Ecto neural progenitor cell (in vitro differentiated cells): ENCODE data around the gene CHST1.

ENCODE experiments used
- DNase-seq: peaks from one replicate; pipeline ENCODE4 v3.0.0-alpha.2; 2018; ENCODE audit warnings: low spot score

CHST1 gene

DNA sequence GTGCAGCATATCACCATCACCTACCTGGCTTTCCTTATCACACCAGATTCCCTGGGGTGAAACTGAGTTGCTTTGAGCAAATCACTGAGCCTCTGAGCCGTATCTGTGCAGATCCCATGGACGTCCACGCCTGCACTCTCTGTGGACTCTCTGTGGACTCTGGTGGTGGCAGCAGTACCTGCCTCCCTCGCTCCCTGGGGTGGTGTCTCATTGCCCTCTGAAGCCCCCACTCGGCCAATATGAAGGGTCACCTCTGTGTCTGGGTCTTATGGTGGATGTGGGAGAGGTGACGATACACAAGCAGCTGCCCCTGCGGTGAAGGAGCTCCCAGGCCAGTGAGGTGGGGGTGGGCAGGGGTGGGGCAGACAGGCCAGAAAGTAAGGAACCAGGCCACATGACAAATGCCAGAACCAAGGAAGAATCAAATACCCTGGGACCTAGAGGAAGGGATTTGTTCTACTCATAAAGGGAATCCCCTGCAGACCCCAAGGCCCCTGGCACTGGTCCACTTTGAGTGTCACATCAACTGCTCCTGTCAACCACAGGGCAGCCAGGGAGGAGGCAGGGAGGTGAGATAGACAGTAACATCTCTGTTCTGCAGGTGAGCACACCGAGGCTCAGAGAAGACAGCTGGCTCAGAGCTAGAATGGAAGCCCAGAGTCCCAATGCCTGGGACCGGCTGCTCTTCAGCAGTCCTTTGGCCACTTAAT lies 9.2 kb upstream of the CHST1 start:
- no peak for DNase-seq

DNA sequence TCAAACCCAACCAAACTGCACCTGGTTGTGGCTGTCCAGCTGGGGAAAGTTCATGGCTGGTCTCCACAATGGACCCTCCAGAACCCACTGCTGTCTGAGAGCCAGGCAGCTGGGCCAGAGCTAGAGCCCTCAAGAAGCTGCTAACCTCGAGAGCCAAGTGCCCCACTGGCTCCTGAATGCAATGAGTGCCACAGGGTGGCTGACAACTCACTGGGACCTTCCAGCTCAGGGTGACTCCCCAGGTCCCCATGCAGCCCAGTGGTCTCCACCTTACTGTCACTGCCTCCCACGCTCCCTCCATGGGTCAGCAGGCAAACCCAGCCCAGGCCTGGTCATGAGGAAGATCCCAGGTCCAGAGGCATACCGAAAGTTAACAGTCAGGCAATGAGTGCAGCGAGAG lies 8.0 kb upstream of the CHST1 start:
- no peak for DNase-seq

DNA sequence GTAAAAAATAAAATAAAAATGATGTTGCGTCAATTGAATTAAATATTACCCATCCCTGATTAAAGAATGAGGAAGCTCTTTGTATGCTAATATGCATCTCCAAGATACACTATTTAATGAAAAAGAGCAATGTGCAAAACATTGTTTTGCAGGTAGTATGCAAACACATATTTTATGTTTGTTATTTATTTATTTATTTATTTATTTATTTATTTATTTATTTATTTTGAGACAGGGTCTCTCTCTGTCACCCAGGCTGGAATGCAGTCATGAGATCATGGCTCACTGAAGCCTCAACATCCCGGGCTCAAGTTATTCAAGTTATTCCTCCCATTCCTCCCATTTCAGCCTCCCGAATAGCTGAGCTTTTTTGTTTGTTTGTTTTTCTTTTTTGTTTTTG lies 7.2 kb upstream of the CHST1 start:
- no peak for DNase-seq

DNA sequence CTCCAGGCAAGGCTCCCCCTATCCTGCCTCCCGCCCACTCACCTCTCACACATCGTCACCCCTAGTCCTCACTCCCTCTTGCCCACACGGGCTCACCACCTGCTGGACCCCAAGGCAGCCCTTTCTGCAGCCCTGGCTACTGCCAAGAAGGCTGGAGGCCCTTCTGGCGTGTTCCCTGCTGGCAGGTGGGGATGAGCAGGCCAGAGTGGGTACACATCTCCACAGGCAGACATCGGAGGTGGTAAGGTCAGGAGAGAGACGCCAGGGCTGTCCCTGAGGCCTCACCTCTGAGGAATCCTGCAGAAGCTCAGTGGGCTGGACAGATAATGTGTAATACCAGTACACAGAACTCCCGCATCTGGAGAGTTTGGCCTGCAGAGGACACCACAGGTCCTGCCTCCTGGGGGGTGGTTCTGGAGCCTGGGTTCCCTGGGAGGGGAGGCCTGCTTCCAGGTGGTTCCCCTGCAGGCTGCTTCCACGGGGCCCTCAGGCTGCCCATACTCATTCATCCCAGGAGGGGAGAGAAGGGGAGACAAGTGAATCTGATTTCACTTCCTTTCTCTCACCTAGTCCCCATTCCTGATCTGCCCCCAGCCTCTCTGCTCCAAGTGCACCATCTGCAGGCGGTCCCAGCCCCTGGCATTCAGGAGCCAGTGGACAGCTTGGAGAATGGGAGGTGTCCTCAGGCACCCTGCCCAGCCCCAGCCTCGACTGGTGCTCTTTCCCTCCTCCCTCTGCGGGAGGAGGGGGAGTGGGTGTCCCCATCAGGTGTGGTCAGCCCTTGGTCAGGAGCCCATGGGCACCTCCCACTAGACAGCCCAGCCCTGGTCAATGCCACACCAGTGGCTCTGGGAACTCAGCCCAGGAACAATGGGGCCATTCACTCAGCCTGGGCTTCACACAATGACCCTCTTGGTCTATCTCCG lies 6.1 kb upstream of the CHST1 start:
- DNase-seq, result no peak

DNA sequence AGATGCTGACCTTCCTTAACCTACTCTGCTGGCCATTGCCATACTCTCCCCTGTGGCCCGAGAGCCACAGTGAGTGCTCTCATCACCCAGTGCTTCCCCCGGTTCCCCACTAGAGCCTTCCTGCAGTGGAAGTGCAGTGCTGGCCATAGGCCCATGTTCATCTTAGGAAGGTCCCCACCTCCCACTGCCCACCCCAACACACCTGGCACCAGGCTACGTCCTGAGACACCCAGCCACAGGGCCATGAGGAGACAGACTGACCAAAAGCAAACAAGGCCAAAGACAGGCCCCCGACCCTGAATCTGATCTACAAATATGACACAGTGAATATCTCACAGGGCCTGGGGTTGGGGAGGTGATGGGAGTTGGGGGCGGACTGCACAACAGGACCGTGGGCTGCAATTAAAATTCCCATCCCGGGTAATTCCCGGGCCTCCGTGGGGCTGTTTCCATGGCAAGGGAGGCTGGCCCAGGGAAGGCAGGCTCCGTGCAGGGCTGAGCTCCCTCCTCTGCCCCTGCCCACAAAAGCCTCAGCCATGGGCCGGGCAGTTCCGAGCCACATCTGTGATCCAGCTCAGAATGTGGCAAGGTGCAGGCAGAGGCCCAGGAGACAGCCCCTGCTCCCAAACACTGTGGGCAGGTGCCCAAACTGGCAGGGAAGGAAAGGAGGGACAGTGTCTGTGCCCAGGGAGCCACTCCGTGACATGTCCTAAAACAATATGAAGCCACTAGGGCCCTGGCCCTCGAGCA lies 5.1 kb upstream of the CHST1 start:
- no peak for DNase-seq

DNA sequence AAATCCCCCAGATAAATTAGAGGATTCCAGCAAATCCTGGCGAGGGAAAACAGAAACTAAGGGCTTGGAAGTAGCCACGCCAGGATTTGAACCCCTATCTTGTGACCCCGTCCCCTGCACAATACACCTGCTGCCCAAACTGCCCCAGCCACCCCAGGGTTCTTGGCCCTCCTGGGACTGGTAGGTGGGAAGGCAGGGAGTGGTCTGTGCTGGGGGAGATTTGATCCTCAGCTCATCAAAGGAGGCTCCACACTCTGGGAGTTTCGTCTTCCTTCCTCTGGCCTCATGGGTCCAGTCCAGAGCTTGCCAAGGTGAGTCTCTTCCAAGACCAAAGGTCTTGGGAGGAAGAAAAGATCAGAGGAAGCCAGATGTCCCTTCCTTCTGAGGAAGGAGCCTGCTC lies 4.5 kb upstream of the CHST1 start:
- no peak for DNase-seq

DNA sequence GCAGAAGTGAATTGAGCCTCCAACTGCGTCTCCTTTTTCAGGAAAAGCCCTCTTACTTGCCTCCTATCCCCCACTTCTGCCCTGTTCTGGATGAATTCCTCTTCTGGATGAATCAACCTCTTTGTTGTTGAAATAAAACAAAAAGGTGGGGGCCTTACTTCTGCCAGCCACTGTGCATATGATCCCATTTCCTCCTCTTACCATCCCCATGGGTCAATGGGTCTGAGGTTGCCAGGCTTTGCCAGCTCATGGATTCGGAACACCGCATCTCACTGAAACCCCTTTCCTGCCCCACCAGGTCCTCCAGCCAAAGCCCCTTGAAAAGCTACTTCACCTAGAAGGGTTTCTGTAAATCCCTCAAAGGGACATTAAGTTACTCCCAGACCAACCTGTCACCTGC lies 3.7 kb upstream of the CHST1 start:
- no peak for DNase-seq

DNA sequence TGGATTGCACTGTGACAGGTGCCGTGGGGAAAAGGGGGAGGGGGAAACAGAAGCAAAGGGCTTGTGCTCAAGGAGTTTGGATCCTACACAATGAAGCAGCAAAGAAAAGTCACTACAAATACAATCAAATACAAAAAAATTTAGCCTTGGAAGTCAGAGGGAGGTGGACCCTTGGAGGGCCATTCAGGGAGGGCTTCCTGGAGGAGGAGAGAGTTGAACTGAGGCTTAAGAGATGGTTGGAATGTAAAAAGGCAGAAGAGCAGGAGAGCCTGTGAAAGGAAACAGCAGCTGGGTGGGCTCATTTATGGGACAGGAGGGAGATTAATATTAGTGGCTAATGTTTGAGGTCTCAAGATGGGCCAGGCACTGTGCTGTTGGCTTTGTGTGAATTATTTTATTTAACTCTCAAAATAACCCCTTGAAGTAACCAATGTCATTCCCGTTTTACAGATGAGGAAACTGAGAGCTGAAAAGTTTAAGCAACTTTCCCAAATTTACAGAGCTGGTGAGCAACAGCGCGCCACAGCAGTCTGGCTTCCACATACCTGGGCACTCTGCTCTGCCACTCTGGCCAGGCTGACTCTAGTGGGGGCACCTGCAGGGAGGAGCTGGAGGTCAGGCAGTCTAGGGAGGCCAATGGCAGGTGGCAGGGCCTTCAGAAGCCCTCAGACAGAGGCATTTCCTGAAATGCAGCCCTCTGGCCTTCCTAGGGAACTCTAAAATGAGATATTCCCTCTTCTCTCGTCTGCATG lies 2.7 kb upstream of the CHST1 start:
- no peak for DNase-seq

DNA sequence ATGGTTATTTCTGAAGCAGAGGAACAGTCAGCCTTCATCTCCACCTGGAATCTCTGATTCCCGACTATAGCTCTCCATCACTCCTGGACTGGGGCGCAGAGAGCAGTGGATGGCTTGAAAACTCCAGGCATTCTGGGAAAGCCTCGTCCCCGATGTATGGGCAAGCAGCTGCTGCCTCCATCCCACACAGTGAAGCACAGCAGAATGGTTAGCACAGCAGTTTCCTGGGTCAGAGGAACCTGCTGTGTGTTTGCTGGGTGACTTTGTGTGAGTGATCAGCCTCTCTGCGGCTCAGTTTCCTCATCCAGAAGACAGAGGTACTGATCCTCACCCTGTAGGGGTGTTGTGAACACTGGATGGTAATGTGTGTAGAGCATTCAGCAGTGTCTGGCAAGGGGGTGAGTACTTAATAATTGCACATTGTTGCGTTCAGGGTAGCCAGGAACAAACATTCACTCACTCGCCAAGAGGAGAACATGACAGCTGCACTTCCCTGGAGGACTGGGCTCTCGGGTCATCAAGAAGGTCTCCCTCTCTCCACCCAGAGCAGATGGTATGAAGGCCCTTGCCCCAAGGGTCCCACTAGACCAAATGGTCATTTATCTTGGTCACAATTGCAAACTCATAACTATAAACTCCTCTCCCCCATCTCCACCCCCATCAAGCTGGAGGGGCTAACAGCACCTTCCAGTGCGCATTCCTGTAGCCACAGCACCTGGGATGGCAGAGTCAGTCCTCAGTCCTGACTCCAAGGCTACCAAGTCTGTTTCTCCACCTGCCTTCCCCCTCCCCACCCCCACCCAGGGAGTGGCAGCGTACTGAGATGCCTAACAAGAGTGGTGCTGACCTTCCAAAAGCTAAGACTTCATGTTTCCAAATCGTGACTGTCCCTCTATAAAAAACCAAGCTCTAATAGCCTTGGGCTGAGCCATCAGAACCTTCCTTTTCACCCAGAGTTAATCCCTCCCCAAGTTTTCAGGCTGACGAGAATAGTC lies 1.5 kb upstream of the CHST1 start:
- no peak for DNase-seq

DNA sequence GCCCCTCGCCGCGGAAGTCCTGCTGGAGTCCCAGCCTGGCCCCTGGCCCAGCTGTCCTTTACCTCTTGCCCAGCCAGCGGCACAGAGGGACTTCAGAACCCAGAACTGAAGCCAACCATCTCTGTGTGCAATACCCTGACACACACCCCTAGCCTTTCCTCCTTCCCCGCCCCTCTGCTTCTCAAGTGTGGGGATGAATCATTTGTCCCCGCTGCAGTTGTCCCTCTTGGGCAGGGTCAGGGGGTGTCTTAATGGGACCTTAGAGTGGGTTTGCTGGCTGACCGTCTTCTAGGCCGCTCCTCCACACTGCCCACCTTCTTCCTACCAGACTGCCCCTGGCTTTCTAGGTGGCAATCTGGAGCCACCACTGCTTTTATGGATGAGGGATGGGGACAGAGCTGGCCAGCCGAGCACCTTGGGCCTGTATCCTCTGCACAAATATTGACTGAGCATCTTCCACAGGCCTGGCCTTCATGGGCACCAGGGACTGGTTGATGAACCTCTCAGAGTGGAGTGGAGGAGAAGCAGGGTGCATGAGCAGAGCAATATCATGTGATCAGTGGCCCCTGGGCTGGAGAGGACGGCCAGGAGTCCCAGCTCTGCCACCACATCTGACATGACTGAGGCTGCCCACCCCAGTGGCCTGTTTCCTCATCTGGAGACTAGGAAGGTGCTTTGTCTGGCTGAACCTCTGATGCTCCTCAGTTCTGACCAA lies 668 bp upstream of the CHST1 start:
- DNase-seq, result no peak

DNA sequence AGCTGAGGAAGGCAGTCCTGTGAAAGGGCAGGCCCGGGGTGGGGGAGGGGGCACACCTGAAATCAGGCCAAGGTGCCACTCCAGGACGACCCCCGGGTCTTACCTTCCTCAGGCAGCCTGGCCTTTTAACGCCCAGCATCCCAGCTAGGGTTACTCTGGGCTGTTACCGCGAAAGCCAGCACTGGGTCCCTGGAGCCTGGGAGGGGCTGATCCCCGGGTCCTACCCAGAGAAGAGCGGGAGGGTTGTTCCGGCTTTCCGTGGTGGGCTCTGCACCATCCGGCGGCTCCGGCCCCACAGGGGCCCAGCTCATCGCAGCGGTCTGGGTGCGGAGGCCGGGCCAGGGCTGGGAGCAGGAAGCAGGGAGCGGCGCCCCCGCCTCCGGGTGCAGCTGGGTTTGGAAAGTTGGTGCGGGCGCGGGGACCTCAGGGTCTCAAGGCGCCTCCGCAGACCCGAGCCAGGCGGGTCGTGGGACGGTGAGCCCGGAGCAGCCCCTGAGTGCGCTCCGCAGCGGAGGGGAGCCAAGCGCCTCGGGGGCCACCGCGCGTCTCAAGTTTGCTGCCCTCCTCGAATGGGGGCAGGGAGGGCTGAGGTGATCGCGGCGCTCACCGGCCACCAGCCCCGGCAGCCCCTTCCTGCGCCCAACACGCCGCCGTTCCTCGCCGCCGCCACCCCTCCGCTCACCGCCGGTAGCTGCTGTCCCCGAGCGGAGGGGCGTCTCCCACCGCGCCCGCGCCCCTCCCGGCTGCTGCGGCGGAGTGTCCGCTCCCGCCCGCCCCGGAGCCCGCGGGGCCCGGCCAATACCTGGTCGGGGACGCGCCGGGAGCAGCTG lies 831 bp downstream of the CHST1 start:
- DNase-seq, result no peak

DNA sequence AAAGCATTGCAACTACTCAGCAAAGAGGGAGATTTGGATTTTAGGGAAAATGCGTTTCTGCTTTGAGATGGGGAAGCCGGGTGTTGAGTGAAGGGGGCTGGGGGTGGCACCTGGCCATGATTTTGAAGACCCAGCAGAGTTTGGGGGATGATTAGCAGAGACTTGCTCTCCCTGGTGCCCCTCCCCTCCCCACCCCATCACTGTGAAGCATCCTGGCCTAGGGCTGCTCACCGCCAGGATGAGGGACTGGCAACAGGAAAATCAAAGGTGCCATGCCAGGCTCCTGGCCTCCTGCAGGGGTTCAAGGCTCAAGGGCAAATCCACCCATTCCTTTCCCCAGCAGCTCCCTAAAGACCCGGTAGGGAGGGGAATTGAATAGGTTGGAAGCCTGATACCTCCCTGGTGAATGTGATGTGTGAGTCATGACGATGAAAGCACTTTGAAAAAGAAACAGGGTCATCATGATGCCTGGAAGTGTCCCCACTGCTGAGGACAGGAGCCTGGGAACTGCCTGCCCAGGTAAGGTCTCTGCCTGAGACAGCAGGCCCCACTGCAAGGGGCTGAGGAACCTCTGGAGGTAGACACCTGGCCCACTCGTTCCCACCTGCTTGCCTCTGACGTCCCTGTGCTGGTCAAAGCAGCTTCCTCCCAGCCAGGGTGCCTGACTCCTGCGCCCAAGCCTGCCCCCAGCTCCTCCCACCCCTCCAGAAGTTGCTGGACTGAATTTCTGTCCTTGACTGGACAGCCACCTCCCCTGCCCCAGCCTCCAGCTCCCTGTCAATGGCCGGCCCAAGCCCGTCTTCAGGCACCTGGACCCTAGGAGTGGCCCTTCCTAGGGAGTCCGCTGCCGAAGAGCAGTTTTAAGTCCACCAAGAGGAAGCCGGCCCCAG lies 1.7 kb downstream of the CHST1 start:
- DNase-seq, result no peak

DNA sequence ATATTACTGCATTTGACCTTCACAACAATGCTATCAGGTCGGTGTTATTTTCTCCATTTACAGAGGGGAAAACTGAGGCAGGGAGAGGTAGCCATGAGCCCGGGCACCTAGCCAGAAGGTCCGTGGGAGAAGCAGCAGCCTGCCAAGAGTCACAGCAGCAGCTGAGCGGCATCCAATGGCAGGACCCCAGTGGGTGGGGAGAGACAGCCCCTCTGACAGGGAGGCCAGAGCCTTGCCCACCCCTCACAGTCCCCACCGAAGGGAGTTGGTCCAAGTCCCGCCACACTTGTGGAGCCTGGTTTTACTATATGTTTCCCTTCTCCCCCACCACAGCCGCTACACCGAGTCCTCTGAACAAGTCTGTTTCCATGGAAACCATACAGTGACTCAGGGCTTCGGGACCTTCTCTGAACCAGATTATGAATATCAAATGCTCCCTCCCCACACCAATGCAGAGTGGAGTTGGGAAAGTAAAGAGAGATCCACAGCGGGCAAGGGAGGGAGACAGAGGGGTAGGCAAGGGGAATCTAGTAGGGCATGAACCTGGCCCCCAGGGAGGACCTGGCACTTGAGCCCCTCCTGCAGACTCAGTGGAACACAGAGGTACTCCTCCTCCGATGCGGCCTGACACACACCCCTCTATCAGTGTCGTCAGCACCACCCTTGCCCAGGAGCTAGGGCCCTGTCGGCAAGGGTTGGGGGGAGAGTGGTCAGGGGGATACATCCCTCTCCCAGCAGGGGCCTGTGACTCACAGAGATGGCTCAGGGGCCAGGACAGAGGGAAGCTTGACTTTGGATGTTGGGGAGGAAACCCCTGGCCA lies 2.5 kb downstream of the CHST1 start:
- DNase-seq, result no peak

DNA sequence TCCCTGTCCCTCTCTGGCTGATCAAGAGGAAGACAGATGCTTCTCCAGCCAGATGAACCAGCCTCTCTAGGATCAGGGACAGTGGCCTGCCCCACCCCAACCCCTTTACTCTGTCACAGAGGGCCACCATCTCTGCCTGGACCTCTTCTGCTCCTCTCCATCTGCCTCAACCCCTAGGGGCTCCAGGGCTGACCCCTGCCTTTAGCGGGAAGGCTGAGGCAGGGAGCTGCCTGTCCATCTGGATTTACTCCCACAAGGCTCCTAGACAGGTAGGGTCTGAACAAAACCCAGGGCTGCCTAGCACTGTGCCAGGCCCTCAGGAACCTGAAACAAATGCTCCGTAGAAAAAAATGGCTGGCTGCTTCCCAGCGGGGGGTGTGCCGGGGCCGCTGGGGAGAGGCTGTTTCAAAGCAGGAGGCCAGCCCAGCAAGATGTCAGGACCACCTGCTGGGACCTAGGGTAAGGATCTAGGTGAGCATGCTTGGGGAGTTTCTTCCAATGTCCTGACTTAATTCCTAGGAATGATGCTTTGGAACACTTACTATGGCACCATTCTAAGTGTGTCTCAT lies 3.2 kb downstream of the CHST1 start:
- no peak for DNase-seq

DNA sequence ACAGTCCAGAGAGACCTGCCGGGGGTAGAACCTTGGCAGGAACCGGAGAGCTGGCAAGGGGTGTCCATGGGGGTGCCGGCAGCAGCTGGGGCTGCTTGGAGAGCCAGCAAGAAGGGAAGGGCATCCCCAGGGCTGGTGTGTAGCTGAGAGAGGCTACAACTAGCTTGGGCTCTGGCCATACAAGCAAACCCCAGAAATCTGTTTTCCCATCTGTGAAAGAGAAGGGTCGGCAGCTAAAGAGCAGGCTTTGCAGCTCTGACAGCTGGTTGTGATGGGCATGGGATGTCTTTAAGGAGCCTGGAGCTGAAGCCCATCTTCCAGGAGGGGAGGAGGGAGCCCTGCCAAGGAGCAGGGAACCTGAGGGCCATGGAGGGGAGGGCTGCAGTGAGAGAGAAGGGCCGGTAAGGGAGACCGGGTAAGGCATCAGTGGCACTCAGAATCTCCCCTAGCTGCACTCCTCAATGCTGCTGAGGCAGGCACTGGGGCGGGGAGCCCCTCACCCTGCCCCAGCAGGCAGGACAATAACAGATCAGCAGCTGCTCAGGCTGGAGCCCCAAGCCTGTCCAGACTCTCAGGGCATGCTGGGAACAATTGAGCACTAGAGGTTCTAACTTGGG lies 3.9 kb downstream of the CHST1 start:
- DNase-seq, result no peak

DNA sequence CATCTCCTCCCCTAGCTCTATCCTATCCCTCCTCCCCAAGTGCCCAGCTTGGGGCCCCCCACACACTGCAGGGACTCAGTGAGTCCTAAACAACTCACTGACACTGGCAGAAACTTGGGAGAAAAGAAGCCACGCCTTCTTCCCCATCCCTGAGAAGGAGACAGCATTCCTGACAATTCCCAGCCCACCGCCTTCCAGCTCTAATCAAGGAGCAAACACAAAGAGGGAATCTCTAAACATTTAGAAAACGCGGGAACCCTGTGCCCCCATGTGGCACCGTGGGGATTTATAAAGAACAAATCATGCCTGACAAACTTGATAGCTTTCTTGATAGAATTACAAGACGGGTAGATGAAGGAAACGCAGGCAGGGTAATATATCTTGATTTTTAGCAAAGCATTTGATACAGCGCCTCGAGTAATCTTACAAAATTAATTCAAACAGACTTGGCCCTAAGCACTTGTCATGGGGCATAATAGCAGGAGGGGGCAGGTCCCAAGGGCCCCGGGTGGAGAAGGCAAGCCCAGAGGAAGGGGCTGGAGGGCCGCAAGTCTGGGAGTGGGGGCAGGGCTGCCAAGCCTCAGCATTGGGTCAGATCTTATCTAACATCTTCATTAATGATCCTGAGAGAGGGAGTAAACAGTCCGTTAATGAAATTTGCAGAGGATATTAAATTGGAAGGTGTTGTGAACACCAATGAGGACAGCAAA lies 4.5 kb downstream of the CHST1 start:
- DNase-seq, result no peak
